HEK293 (cell line): Measurements from ENCODE around the gene PLCL1.

ENCODE experiments used
- CTCF ChIA-PET: fragments of 350-600 bp; formaldehyde crosslinking; extraction: SDS; loops from one replicate; lab custom pipeline; 2021; ENCODE audit warnings: antibody characterized with exemption; lab: Yijun Ruan, JAX
- POLR2A ChIA-PET: fragments of 300-600 bp; formaldehyde crosslinking; extraction: SDS; loops from one replicate; lab custom pipeline; 2020; ENCODE audit warnings: antibody characterized with exemption, inconsistent platforms; lab: Yijun Ruan, JAX
- H3K27ac ChIP-seq: fragments of 200-500 bp; sonication (Bioruptor generic); 2 replicates; pipeline ENCODE4 v1.5.1; 2014; ENCODE audit warnings: low read depth, low read length, control low read depth, inconsistent platforms; ENCODE audit errors: extremely low read depth
- H3K36me3 ChIP-seq, 2 experiments: fragments of 200-500 bp in 1 of 2; sonication (Bioruptor generic) in 1 of 2; 1 replicate in 1 of 2; 2 replicates in 1 of 2; pipeline ENCODE4 v1.5.1; 2014 to 2017; ENCODE audit warnings: inconsistent platforms in 2 of 2, low read length in 2 of 2; ENCODE audit not compliant: control insufficient read depth in 2 of 2, insufficient read depth in 1 of 2
- H3K4me1 ChIP-seq: fragments of 200-500 bp; sonication (Bioruptor generic); 2 replicates; pipeline ENCODE4 v1.5.1; 2014; ENCODE audit warnings: mild to moderate bottlenecking, low read length, inconsistent platforms; ENCODE audit not compliant: control insufficient read depth, insufficient read depth
- H3K4me3 ChIP-seq: 2 replicates; pipeline ENCODE4 v1.5.1; 2011; ENCODE audit warnings: low read depth, mild to moderate bottlenecking, control low read depth, low read length, moderate library complexity
- H3K9me3 ChIP-seq: fragments of 200-500 bp; sonication (Bioruptor generic); 2 replicates; pipeline ENCODE4 v1.5.1; 2014; ENCODE audit warnings: low read depth, low read length, inconsistent platforms; ENCODE audit not compliant: control insufficient read depth, insufficient read depth
- BCL11B ChIP-seq: fragments of 450-650 bp; formaldehyde crosslinking; IDR thresholded peaks from 2 replicates; pipeline ENCODE4 v1.5.1; 2016; ENCODE audit warnings: low read depth, missing biosample characterization, missing genetic modification characterization
- BCL6B ChIP-seq: fragments of 450-650 bp; formaldehyde crosslinking; IDR thresholded peaks from 2 replicates; pipeline ENCODE4 v1.5.1; 2017; ENCODE audit warnings: missing biosample characterization, missing genetic modification characterization
- GLI2 ChIP-seq: fragments of 450-650 bp; formaldehyde crosslinking; IDR thresholded peaks from 2 replicates; pipeline ENCODE4; 2017; ENCODE audit warnings: missing biosample characterization, missing genetic modification characterization, low read depth, borderline replicate concordance
- IKZF3 ChIP-seq: fragments of 450-650 bp; IDR thresholded peaks from 2 replicates; pipeline ENCODE4 v1.5.0; 2018; ENCODE audit warnings: missing biosample characterization, mild to moderate bottlenecking, missing genetic modification characterization, moderate library complexity
- INSM2 ChIP-seq: fragments of 450-650 bp; formaldehyde crosslinking; IDR thresholded peaks from 2 replicates; pipeline ENCODE4 v1.5.1; 2016; ENCODE audit warnings: missing biosample characterization, missing genetic modification characterization
- KLF16 ChIP-seq: fragments of 450-650 bp; formaldehyde crosslinking; IDR thresholded peaks from 2 replicates; pipeline ENCODE4 v1.5.1; 2017; ENCODE audit warnings: missing biosample characterization, missing genetic modification characterization
- ZBTB49 ChIP-seq: fragments of 450-650 bp; formaldehyde crosslinking; IDR thresholded peaks from 2 replicates; pipeline ENCODE4 v1.5.1; 2016; ENCODE audit warnings: missing biosample characterization, missing genetic modification characterization, low read depth
- ZBTB6 ChIP-seq: fragments of 450-650 bp; formaldehyde crosslinking; IDR thresholded peaks from 2 replicates; pipeline ENCODE4 v1.5.1; 2017; ENCODE audit warnings: missing biosample characterization, missing genetic modification characterization
- ZFP41 ChIP-seq: fragments of 450-650 bp; formaldehyde crosslinking; IDR thresholded peaks from 2 replicates; pipeline ENCODE4 v1.5.1; 2016; ENCODE audit warnings: missing biosample characterization, missing genetic modification characterization, borderline replicate concordance
- ZNF26 ChIP-seq: fragments of 450-650 bp; formaldehyde crosslinking; IDR thresholded peaks from 2 replicates; pipeline ENCODE4 v1.5.1; 2016; ENCODE audit warnings: missing biosample characterization, missing genetic modification characterization
- ZNF324 ChIP-seq: fragments of 450-650 bp; formaldehyde crosslinking; IDR thresholded peaks from 2 replicates; pipeline ENCODE4 v1.5.1; 2016; ENCODE audit warnings: missing biosample characterization, missing genetic modification characterization
- ZNF426 ChIP-seq: fragments of 450-650 bp; formaldehyde crosslinking; IDR thresholded peaks from 2 replicates; pipeline ENCODE4 v1.5.1; 2017; ENCODE audit warnings: missing biosample characterization, missing genetic modification characterization, mild to moderate bottlenecking, inconsistent platforms, moderate library complexity
- ZNF610 ChIP-seq: fragments of 450-650 bp; formaldehyde crosslinking; IDR thresholded peaks from 2 replicates; pipeline ENCODE4 v1.5.1; 2016; ENCODE audit warnings: missing biosample characterization, missing genetic modification characterization, borderline replicate concordance
- ZNF664 ChIP-seq: fragments of 450-650 bp; formaldehyde crosslinking; IDR thresholded peaks from 2 replicates; pipeline ENCODE4 v1.5.1; 2016; ENCODE audit warnings: missing biosample characterization, missing genetic modification characterization
- ZNF785 ChIP-seq: fragments of 450-650 bp; formaldehyde crosslinking; IDR thresholded peaks from 2 replicates; pipeline ENCODE4 v1.5.1; 2016; ENCODE audit warnings: missing biosample characterization, missing genetic modification characterization
- ZNF791 ChIP-seq: fragments of 450-650 bp; formaldehyde crosslinking; IDR thresholded peaks from 2 replicates; pipeline ENCODE4 v1.5.1; 2016; ENCODE audit warnings: missing biosample characterization, missing genetic modification characterization
- ZSCAN23 ChIP-seq: fragments of 450-650 bp; formaldehyde crosslinking; IDR thresholded peaks from 2 replicates; pipeline ENCODE4 v1.5.1; 2016; ENCODE audit warnings: missing biosample characterization, missing genetic modification characterization

PLCL1 gene

GRCh38 chr2:198137733-198138132 lies 333.3 kb downstream of the PLCL1 start (continued):
- no peak for TF ChIP-seq BCL6B (tag by site-specific recombination)

GRCh38 chr2:198141726-198142125 lies 337.3 kb downstream of the PLCL1 start:
- TF ChIP-seq ZNF610 (no peak), ZFP41 (tag by site-specific recombination) (no peak), ZBTB49 (tag by site-specific recombination) (no peak), ZNF785 (tag by site-specific recombination) (no peak), ZNF26 (tag by site-specific recombination) (no peak), KLF16 (tag by site-specific recombination) (no peak), ZSCAN23 (tag by site-specific recombination) (no peak), BCL11B (tag by site-specific recombination) (no peak), BCL6B (tag by site-specific recombination) (no peak), ZNF426 (no peak), IKZF3 (no peak), ZBTB6 (tag by site-specific recombination) (no peak), ZNF324 (tag by site-specific recombination) (no peak), INSM2 (tag by site-specific recombination) (no peak), ZNF791 (no peak), GLI2 (no peak), ZNF664 (tag by site-specific recombination) (no peak)
- no peaks in the 10 kb centered on the region for H3K4me1 ChIP-seq
- ChIA-PET POLR2A (no interaction called here), CTCF (no interaction called here)
- no peaks in the 10 kb centered on the region for H3K36me3 ChIP-seq
- H3K27ac ChIP-seq: no peak overlapping the region
- no peaks in the 10 kb centered on the region for H3K9me3 ChIP-seq
- H3K4me3 ChIP-seq: no peak overlapping the region
